ENCODE measurements around the gene PLCB4.

DNA sequence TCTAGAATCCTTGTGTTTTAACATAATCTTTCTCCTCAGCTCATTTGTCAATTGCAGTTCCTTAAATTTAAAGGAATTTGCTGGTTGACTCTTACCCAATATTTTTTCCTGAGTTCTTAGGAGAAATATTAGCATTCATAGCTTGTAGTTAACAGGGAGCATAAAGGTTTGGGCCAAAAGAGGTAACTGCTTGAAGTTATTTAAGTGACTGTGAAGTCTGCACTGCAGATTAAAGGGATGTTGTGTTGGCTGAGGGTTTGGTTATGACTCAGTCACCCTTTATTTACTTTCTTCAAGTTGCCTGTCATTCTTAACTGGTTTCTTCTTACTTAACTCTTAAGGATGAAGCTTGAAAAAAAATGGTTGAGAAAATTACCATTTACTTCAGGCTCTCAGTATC lies 225.2 kb downstream of the PLCB4 start:
- TF ChIP-seq, protein P1, sequence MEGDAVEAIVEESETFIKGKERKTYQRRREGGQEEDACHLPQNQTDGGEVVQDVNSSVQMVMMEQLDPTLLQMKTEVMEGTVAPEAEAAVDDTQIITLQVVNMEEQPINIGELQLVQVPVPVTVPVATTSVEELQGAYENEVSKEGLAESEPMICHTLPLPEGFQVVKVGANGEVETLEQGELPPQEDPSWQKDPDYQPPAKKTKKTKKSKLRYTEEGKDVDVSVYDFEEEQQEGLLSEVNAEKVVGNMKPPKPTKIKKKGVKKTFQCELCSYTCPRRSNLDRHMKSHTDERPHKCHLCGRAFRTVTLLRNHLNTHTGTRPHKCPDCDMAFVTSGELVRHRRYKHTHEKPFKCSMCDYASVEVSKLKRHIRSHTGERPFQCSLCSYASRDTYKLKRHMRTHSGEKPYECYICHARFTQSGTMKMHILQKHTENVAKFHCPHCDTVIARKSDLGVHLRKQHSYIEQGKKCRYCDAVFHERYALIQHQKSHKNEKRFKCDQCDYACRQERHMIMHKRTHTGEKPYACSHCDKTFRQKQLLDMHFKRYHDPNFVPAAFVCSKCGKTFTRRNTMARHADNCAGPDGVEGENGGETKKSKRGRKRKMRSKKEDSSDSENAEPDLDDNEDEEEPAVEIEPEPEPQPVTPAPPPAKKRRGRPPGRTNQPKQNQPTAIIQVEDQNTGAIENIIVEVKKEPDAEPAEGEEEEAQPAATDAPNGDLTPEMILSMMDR (IDR thresholded peaks at IDR 0.05) = no peak
- TF ChIP-seq, protein P2, sequence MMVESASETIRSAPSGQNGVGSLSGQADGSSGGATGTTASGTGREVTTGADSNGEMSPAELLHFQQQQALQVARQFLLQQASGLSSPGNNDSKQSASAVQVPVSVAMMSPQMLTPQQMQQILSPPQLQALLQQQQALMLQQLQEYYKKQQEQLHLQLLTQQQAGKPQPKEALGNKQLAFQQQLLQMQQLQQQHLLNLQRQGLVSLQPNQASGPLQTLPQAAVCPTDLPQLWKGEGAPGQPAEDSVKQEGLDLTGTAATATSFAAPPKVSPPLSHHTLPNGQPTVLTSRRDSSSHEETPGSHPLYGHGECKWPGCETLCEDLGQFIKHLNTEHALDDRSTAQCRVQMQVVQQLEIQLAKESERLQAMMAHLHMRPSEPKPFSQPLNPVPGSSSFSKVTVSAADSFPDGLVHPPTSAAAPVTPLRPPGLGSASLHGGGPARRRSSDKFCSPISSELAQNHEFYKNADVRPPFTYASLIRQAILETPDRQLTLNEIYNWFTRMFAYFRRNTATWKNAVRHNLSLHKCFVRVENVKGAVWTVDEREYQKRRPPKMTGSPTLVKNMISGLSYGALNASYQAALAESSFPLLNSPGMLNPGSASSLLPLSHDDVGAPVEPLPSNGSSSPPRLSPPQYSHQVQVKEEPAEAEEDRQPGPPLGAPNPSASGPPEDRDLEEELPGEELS (CRISPR knock-in tag; IDR thresholded peaks at IDR 0.05) = no peak
- TF ChIP-seq NR1H2 (CRISPR knock-in tag; IDR thresholded peaks at IDR 0.05) (no peak), NFYB (CRISPR knock-in tag; conservative IDR thresholded peaks at IDR 0.05; ENCODE audit: low read depth) (no peak), ESRRA (CRISPR knock-in tag; IDR thresholded peaks at IDR 0.05; ENCODE audit: borderline replicate concordance) (no peak), GABPB1 (CRISPR knock-in tag; IDR thresholded peaks at IDR 0.05) (no peak), JUN (CRISPR knock-in tag; IDR thresholded peaks at IDR 0.05) (no peak), ZNF121 (CRISPR knock-in tag; IDR thresholded peaks at IDR 0.05) (no peak)
- TF ChIP-seq, protein P3, sequence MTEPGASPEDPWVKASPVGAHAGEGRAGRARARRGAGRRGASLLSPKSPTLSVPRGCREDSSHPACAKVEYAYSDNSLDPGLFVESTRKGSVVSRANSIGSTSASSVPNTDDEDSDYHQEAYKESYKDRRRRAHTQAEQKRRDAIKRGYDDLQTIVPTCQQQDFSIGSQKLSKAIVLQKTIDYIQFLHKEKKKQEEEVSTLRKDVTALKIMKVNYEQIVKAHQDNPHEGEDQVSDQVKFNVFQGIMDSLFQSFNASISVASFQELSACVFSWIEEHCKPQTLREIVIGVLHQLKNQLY (CRISPR knock-in tag; IDR thresholded peaks at IDR 0.05) = no peak
- TF ChIP-seq, protein P4, sequence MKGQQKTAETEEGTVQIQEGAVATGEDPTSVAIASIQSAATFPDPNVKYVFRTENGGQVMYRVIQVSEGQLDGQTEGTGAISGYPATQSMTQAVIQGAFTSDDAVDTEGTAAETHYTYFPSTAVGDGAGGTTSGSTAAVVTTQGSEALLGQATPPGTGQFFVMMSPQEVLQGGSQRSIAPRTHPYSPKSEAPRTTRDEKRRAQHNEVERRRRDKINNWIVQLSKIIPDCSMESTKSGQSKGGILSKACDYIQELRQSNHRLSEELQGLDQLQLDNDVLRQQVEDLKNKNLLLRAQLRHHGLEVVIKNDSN (CRISPR knock-in tag; IDR thresholded peaks at IDR 0.05) = no peak
- TF ChIP-seq, protein P5, sequence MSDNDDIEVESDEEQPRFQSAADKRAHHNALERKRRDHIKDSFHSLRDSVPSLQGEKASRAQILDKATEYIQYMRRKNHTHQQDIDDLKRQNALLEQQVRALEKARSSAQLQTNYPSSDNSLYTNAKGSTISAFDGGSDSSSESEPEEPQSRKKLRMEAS (CRISPR knock-in tag; IDR thresholded peaks at IDR 0.05) = no peak
- TF ChIP-seq, protein P6, sequence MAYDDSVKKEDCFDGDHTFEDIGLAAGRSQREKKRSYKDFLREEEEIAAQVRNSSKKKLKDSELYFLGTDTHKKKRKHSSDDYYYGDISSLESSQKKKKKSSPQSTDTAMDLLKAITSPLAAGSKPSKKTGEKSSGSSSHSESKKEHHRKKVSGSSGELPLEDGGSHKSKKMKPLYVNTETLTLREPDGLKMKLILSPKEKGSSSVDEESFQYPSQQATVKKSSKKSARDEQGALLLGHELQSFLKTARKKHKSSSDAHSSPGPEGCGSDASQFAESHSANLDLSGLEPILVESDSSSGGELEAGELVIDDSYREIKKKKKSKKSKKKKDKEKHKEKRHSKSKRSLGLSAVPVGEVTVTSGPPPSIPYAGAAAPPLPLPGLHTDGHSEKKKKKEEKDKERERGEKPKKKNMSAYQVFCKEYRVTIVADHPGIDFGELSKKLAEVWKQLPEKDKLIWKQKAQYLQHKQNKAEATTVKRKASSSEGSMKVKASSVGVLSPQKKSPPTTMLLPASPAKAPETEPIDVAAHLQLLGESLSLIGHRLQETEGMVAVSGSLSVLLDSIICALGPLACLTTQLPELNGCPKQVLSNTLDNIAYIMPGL (CRISPR knock-in tag; IDR thresholded peaks at IDR 0.05) = no peak
- TF ChIP-seq, protein P7, sequence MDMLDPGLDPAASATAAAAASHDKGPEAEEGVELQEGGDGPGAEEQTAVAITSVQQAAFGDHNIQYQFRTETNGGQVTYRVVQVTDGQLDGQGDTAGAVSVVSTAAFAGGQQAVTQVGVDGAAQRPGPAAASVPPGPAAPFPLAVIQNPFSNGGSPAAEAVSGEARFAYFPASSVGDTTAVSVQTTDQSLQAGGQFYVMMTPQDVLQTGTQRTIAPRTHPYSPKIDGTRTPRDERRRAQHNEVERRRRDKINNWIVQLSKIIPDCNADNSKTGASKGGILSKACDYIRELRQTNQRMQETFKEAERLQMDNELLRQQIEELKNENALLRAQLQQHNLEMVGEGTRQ (CRISPR knock-in tag; IDR thresholded peaks at IDR 0.05) = no peak
- TF ChIP-seq, protein P8, sequence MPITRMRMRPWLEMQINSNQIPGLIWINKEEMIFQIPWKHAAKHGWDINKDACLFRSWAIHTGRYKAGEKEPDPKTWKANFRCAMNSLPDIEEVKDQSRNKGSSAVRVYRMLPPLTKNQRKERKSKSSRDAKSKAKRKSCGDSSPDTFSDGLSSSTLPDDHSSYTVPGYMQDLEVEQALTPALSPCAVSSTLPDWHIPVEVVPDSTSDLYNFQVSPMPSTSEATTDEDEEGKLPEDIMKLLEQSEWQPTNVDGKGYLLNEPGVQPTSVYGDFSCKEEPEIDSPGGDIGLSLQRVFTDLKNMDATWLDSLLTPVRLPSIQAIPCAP (CRISPR knock-in tag; IDR thresholded peaks at IDR 0.05) = no peak

Measured in WTC11 (cell line).